Psoas muscle (tissue), 8 donors: ENCODE measurements around the gene STARD13. TPM values are rescaled to one million over a fixed set of nuclear protein-coding genes. Genes with fewer than 3 reads are reported as not detected.

Experiments
- ATAC-seq, 4 donors: fragments of 200-7000 bp; cut with Tn5 transposase; one replicate each; pipeline ENCODE4 v1.9.1; 2020; ENCODE audit warnings: moderate library complexity in 3 of 4, mild to moderate bottlenecking in 2 of 4
- DNase-seq, 2 donors: peaks; one replicate each; pipeline ENCODE4 v3.0.0-alpha.2; 2020
- H3K27ac ChIP-seq: fragments of 200-600 bp; one replicate; pipeline ENCODE4 v1.8.0; 2022
- H3K27me3 ChIP-seq, 3 donors: fragments of 200-600 bp in 1 of 3; one replicate each; pipeline versions ENCODE4 v1.6.1 to v1.8.0; 2013 to 2022; ENCODE audit warnings: low read length in 2 of 3, mild to moderate bottlenecking in 2 of 3, moderate library complexity in 1 of 3; ENCODE audit not compliant: insufficient read depth in 3 of 3
- H3K36me3 ChIP-seq, 2 donors: fragments of 200-600 bp in 1 of 2; one replicate each; pipeline versions ENCODE4 v1.6.1 to v1.8.0; 2013 to 2022; ENCODE audit warnings: low read depth in 1 of 2, mild to moderate bottlenecking in 1 of 2, moderate library complexity in 1 of 2; ENCODE audit not compliant: insufficient read depth in 1 of 2
- H3K4me1 ChIP-seq: fragments of 200-600 bp; one replicate; pipeline ENCODE4 v1.8.0; 2022
- H3K4me3 ChIP-seq: fragments of 200-600 bp; one replicate; pipeline ENCODE4 v1.8.0; 2022; ENCODE audit warnings: mild to moderate bottlenecking
- H3K9me3 ChIP-seq: fragments of 200-600 bp; one replicate; pipeline ENCODE4 v1.8.0; 2022
- WGBS, 3 donors: extraction: QIAGEN DNeasy Blood & Tissue Kit; methylation state at CpG; one replicate each; pipeline versions ENCODE4 v1.1.6 to v1.1.7; 2013; 5-methylcytosine and 5-hydroxymethylcytosine counted together
- intact Hi-C, 2 donors: fragments of 100-400 bp; cut with DNase I; formaldehyde crosslinking; loops; one replicate each; pipeline versions ENCODE4 v1.11.0 to v1.14.2; 2022
- polyA plus RNA-seq, 3 donors: library from polyadenylated mRNA; stranded (reverse); fragments of 200-250 nt; gene quantifications; one replicate each; pipeline ENCODE4 v1.2.3, GENCODE V29; 2013
- total RNA-seq, 4 donors: library from RNA; stranded (reverse); fragmentation: NEBNext Ultra II Directional in 2 of 4; extraction: Animal tissue kit (Norgen Biotek cat#: 25700) in 2 of 4; gene quantifications; one replicate each; pipeline versions ENCODE4 v1.2.1 to v1.2.4, GENCODE V29; 2021 to 2023
- TF ChIP-seq, protein P1 (sequence below): fragments of 200-600 bp; IDR thresholded peaks from one replicate; pipeline ENCODE4 v1.8.0; 2022; ENCODE audit warnings: antibody characterized with exemption
- donor health status: healthy with polysubstance abuse.
- donor health status: DM: no; HTN: no; CAD: no; lungs with moderate emphysema.
- donor health status: Bipolar disorder and iron deficiency.
- donor health status: healthy.
- donor health status: DM: yes; HTN: yes; CAD: no.
- donor health status: DM: no; HTN: no; CAD: no.
- donor health status: DM: no; HTN: no; CAD: no.
- donor health status: DM: yes; HTN: yes; CAD: no.

The STARD13 gene
- total and polyA plus RNA-seq, 7 donors, result 2.3 to 9.2 (median 5.6) TPM

DNA sequence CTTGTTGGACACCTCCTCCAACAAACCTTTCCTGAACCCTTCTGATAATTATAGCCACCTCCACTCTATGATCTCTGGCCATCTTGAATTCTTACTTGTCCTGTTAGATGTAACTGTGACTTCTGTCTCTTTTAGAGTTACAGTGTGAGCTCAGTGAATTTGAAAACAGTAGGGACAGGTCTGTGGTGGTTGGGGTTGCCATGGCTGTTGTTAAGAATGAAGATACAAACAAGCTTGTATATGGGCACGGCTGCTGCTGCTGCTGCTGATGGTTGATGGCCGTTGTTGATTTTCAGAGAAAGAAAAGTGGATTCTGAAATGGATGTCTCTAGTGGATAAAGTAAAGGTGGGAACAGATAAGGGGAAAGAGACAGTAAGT, 101.5 kb downstream of the STARD13 start:
- Histone ChIP-seq H3K27ac (no peak overlapping the region), H3K4me3 (no peak overlapping the region), H3K4me1 (peaks cover 12% of the 10 kb centered on the region), H3K9me3 (no peaks in the 10 kb centered on the region), H3K36me3 (no peaks in the 10 kb centered on the region), H3K27me3 (no peaks in the 10 kb centered on the region)
- DNase-seq (no peak), ATAC-seq (no peak)
- TF ChIP-seq, protein P1, sequence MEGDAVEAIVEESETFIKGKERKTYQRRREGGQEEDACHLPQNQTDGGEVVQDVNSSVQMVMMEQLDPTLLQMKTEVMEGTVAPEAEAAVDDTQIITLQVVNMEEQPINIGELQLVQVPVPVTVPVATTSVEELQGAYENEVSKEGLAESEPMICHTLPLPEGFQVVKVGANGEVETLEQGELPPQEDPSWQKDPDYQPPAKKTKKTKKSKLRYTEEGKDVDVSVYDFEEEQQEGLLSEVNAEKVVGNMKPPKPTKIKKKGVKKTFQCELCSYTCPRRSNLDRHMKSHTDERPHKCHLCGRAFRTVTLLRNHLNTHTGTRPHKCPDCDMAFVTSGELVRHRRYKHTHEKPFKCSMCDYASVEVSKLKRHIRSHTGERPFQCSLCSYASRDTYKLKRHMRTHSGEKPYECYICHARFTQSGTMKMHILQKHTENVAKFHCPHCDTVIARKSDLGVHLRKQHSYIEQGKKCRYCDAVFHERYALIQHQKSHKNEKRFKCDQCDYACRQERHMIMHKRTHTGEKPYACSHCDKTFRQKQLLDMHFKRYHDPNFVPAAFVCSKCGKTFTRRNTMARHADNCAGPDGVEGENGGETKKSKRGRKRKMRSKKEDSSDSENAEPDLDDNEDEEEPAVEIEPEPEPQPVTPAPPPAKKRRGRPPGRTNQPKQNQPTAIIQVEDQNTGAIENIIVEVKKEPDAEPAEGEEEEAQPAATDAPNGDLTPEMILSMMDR, result no peak
- 69 to 75% (median 72%) methylated on average over 2 of the region's 2 CpGs for WGBS, 3 donors
- intact Hi-C loops, result no loop called here

GRCh38 chr13:33183431-33184111, 102.0 kb downstream of the STARD13 start:
- 84 to 87% (median 84%) methylated on average over 3 of the region's 3 CpGs for WGBS, 3 donors

DNA sequence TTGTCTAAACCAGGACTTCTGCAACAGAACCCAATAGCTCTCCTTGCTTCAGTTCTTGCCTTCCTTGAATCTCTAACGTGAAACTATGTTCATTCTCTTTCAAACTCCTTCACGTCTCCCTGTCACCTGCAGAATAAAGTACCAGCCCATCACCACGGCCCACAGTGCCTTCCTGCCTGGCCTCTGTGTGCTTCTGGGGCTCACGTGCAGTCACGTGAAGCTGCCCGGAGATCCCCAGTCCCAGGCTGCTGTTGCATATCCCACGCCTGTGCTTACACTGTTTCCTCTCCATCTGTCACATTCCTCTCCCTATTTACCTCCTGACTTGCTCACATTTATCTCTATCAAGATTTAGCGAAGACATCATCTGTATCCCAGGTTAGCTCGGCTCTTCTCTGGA, 102.8 kb downstream of the STARD13 start:
- intact Hi-C loops, result no loop called here
- TF ChIP-seq, protein P1, result no peak
- no peak overlapping the region for H3K4me3 ChIP-seq
- H3K27ac ChIP-seq, result no peak overlapping the region
- 88 to 92% (median 90%) methylated on average over 9 of the region's 9 CpGs for WGBS, 3 donors
- H3K4me1 ChIP-seq, result peaks cover 12% of the 10 kb centered on the region
- H3K36me3 ChIP-seq, result no peaks in the 10 kb centered on the region
- no peaks in the 10 kb centered on the region for H3K9me3 ChIP-seq
- no peaks in the 10 kb centered on the region for H3K27me3 ChIP-seq
- ATAC-seq (no peak), DNase-seq (no peak)

More at GRCh38 chr13:33183431-33184111, 102.0 kb downstream of the STARD13 start:
- no peaks in the 10 kb centered on the region for H3K9me3 ChIP-seq
- TF ChIP-seq, protein P1, result no peak
- H3K4me1 ChIP-seq, result peaks cover 12% of the 10 kb centered on the region
- no peak overlapping the region for H3K27ac ChIP-seq
- intact Hi-C loops, result no loop called here
- no peaks in the 10 kb centered on the region for H3K27me3 ChIP-seq
- H3K4me3 ChIP-seq, result no peak overlapping the region
- H3K36me3 ChIP-seq, result no peaks in the 10 kb centered on the region
- DNase-seq, result no peak
- ATAC-seq, result no peak

- Histone ChIP-seq H3K36me3 (no peaks in the 10 kb centered on the region), H3K9me3 (no peaks in the 10 kb centered on the region), H3K4me3 (no peak overlapping the region), H3K4me1 (peaks cover 12% of the 10 kb centered on the region), H3K27ac (no peak overlapping the region), H3K27me3 (no peaks in the 10 kb centered on the region)
- DNase-seq (no peak), ATAC-seq (no peak)
- TF ChIP-seq, protein P1, result no peak
- intact Hi-C loops, result no loop called here
Observed at GRCh38 chr13:33181264-33181663, 104.3 kb downstream of the STARD13 start.
